HCT116 (cell line): ENCODE measurements around the gene CRTC3. TPM values are rescaled to one million over a fixed set of nuclear protein-coding genes. Genes with fewer than 3 reads are reported as not detected.

Experiments
- ATAC-seq: fragments of 200-7000 bp; cut with Tn5 transposase; 2 replicates; pipeline ENCODE4 v1.9.1; 2020; ENCODE audit warnings: mild to moderate bottlenecking, moderate library complexity
- BruUV-seq: library from RNA; stranded (reverse); fragments of 400-500 nt; replicated peaks from 2 replicates; lab custom pipeline; 2021; lab: Mats Ljungman, UMichigan
- CTCF ChIA-PET: fragments of 300-600 bp; sonication (Branson Sonifier 250); formaldehyde crosslinking; loops from one replicate; lab custom pipeline; 2021; ENCODE audit warnings: antibody characterized with exemption; lab: Charles Lee
- POLR2A ChIA-PET: fragments of 300-600, 350-600 bp; sonication (Branson Sonifier 250); formaldehyde crosslinking; loops from one replicate; lab custom pipeline; 2021; ENCODE audit warnings: antibody characterized with exemption; lab: Charles Lee
- RAD21 ChIA-PET, 2 experiments: fragments of 300-600 bp; sonication (Branson Sonifier 250); formaldehyde crosslinking; loops; one replicate each; lab custom pipeline; 2023; ENCODE audit warnings: low total read pairs in 2 of 2; ENCODE audit not compliant: uncharacterized antibody in 2 of 2, unreplicated experiment in 2 of 2, low non-redundant PET in 1 of 2; lab: Charles Lee
- DNase-seq: peaks from one replicate; pipeline ENCODE4 v3.0.0-alpha.2; 2010; ENCODE audit warnings: low read depth, low spot score
- H2AFZ ChIP-seq: fragments of 200-600 bp; shearing (Covaris generic), sonication (generic); 2 replicates; pipeline ENCODE4 v1.6.1; 2017; ENCODE audit warnings: low read depth, mixed run types, mixed read lengths, antibody characterized with exemption, low read length; ENCODE audit not compliant: poor library complexity, severe bottlenecking
- H3K27ac ChIP-seq: 2 replicates; pipeline ENCODE4 v1.5.1; 2012; ENCODE audit warnings: low read depth, low read length
- H3K27me3 ChIP-seq: fragments of 200-600 bp; sonication (generic); 2 replicates; pipeline ENCODE4 v1.6.1; 2016; ENCODE audit warnings: mixed run types, low read length, mixed read lengths; ENCODE audit not compliant: insufficient read depth
- H3K36me3 ChIP-seq, 2 experiments: fragments of 200-500 bp in 1 of 2; fragments of 200-600 bp in 1 of 2; sonication (Bioruptor generic) in 1 of 2; sonication (generic) in 1 of 2; 2 replicates each; pipeline versions ENCODE4 v1.5.1 to v1.6.1; 2014 to 2016; ENCODE audit warnings: low read length in 2 of 2, inconsistent platforms in 1 of 2, mixed read lengths in 1 of 2, mixed run types in 1 of 2; ENCODE audit not compliant: insufficient read depth in 2 of 2, control insufficient read depth in 1 of 2
- H3K4me1 ChIP-seq, 2 experiments: fragments of 200-600 bp in 1 of 2; sonication (generic) in 1 of 2; 2 replicates each; pipeline versions ENCODE4 v1.5.1 to v1.6.1; 2012 to 2017; ENCODE audit warnings: low read length in 2 of 2, inconsistent platforms in 1 of 2, mild to moderate bottlenecking in 1 of 2, mixed read lengths in 1 of 2, mixed run types in 1 of 2, moderate library complexity in 1 of 2; ENCODE audit not compliant: insufficient read depth in 2 of 2, control insufficient read depth in 1 of 2
- H3K4me2 ChIP-seq: fragments of 200-600 bp; sonication (generic); 2 replicates; pipeline ENCODE4 v1.6.1; 2017; ENCODE audit warnings: mixed run types, low read length, mixed read lengths
- H3K4me3 ChIP-seq, 2 experiments: fragments of 200-600 bp in 1 of 2; sonication (generic) in 1 of 2; replicated peaks in 1 of 2; 2 replicates each; pipeline ENCODE4 v1.5.1; 2011 to 2016; ENCODE audit warnings: low read length in 2 of 2, control low read depth in 1 of 2, low read depth in 1 of 2, mild to moderate bottlenecking in 1 of 2, mixed read lengths in 1 of 2, mixed run types in 1 of 2
- H3K79me2 ChIP-seq: fragments of 200-600 bp; sonication (generic); 2 replicates; pipeline ENCODE4 v1.6.1; 2017; ENCODE audit warnings: mild to moderate bottlenecking, mixed run types, low read length, moderate library complexity, mixed read lengths; ENCODE audit not compliant: insufficient read depth
- H3K9ac ChIP-seq: fragments of 200-600 bp; sonication (generic); 2 replicates; pipeline ENCODE4 v1.6.1; 2016; ENCODE audit warnings: low read length, mixed read lengths
- H3K9me2 ChIP-seq: fragments of 200-600 bp; sonication (generic), shearing (Covaris generic); 2 replicates; pipeline ENCODE4 v1.6.1; 2017; ENCODE audit warnings: mixed run types, mild to moderate bottlenecking, moderate library complexity; ENCODE audit not compliant: insufficient read depth
- H3K9me3 ChIP-seq, 2 experiments: fragments of 200-500 bp in 1 of 2; fragments of 200-600 bp in 1 of 2; sonication (Bioruptor generic) in 1 of 2; sonication (generic) in 1 of 2; 2 replicates each; pipeline ENCODE4 v1.6.1; 2014 to 2017; ENCODE audit warnings: low read length in 2 of 2, mixed read lengths in 2 of 2, inconsistent platforms in 1 of 2, low read depth in 1 of 2, mild to moderate bottlenecking in 1 of 2, mixed run types in 1 of 2, moderate library complexity in 1 of 2; ENCODE audit not compliant: control insufficient read depth in 1 of 2, insufficient read depth in 1 of 2
- H4K20me1 ChIP-seq: fragments of 200-600 bp; sonication (generic), shearing (Covaris generic); 2 replicates; pipeline ENCODE4 v1.6.1; 2017; ENCODE audit warnings: mixed run types, mild to moderate bottlenecking, moderate library complexity; ENCODE audit not compliant: insufficient read depth
- EZH2phosphoT487 ChIP-seq: fragments of 200-600 bp; IDR thresholded peaks from 2 replicates; pipeline ENCODE4 v1.6.1; 2018; ENCODE audit warnings: antibody characterized with exemption, borderline replicate concordance
- POLR2A ChIP-seq: IDR thresholded peaks from 2 replicates; pipeline ENCODE4 v1.7.0; 2011; ENCODE audit warnings: borderline replicate concordance; ENCODE audit not compliant: insufficient read depth, insufficient read length; ENCODE audit errors: extremely low read depth
- POLR2AphosphoS5 ChIP-seq: IDR thresholded peaks from 2 replicates; pipeline ENCODE4 v1.6.1; 2011; ENCODE audit warnings: mild to moderate bottlenecking, low read depth, low read length, moderate library complexity
- RAD21 ChIP-seq: IDR thresholded peaks from 2 replicates; pipeline ENCODE4 v1.6.1; 2012; ENCODE audit warnings: low read depth, mild to moderate bottlenecking
- SP1 ChIP-seq: IDR thresholded peaks from 2 replicates; pipeline ENCODE4 v1.6.1; 2012; ENCODE audit warnings: low read depth
- ZFX ChIP-seq: fragments of 450-650 bp; IDR thresholded peaks from 2 replicates; pipeline ENCODE4 v1.6.1; 2017
- ZNF274 ChIP-seq: fragments of 200-500 bp; sonication (Bioruptor generic); IDR thresholded peaks from 2 replicates; pipeline ENCODE4 v1.6.1; 2014; ENCODE audit warnings: mild to moderate bottlenecking, low read depth, low read length, inconsistent platforms
- intact Hi-C: fragments of 100-400 bp; cut with micrococcal nuclease; formaldehyde crosslinking; loops from 2 replicates; pipeline ENCODE4 v1.10.0; 2022
- total RNA-seq: library from RNA; stranded (reverse); gene quantifications from one replicate; pipeline ENCODE4 v1.2.1, GENCODE V29; 2021; ENCODE audit not compliant: unreplicated experiment
- TF ChIP-seq, protein P1 (sequence below), 3 experiments: fragments of 200-600 bp in 1 of 3; sonication (generic) in 1 of 3; IDR thresholded peaks in 2 of 3; conservative IDR thresholded peaks in 1 of 3; 2 replicates each; pipeline ENCODE4 v1.5.1; 2012 to 2017; ENCODE audit warnings: low read depth in 2 of 3, low read length in 2 of 3, antibody characterized with exemption in 1 of 3, borderline replicate concordance in 1 of 3, control low read depth in 1 of 3, mild to moderate bottlenecking in 1 of 3, mixed read lengths in 1 of 3, mixed run types in 1 of 3, moderate library complexity in 1 of 3; ENCODE audit not compliant: insufficient read depth in 1 of 3

Gene CRTC3
- total RNA-seq, 1 experiment from 2014 or later = 20.7 TPM

DNA sequence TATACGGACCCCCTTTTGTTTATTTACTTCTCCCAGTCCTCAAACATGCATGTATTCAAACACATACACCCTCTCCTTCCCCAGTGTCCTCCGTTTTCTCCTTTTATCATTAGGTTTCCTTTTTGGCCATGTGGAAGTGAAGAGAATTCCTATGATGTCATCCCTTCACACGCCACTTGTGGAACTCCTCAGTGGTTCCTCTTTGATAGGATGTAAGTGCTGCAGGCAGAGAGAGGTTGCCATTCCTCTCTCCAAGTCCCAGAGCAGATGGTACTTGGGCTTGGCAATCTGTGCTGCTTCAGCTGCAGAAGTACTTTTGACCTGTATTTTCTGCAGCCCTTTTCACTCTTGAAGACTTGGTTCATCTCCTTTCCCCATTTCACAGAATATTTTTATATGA lies 32.9 kb upstream of the CRTC3 start:
- H3K4me1 ChIP-seq = no peaks in the 10 kb centered on the region
- no peaks in the 10 kb centered on the region for H3K9me2 ChIP-seq
- no peaks in the 10 kb centered on the region for H3K27me3 ChIP-seq
- BruUV-seq = no TSS peak
- ChIA-PET CTCF (no interaction called here), POLR2A (no interaction called here)
- H3K4me3 ChIP-seq = no peak overlapping the region
- no peaks in the 10 kb centered on the region for H4K20me1 ChIP-seq
- no peak for DNase-seq
- H3K9me3 ChIP-seq = no peaks in the 10 kb centered on the region
- H3K9ac ChIP-seq = no peak overlapping the region
- H3K79me2 ChIP-seq = no peaks in the 10 kb centered on the region
- H3K36me3 ChIP-seq = peaks cover 33 to 52% of the 10 kb centered on the region in 2 experiments
- no peak for TF ChIP-seq POLR2AphosphoS5
- no peak for TF ChIP-seq ZNF274
- TF ChIP-seq SP1 = no peak
- TF ChIP-seq, protein P1, sequence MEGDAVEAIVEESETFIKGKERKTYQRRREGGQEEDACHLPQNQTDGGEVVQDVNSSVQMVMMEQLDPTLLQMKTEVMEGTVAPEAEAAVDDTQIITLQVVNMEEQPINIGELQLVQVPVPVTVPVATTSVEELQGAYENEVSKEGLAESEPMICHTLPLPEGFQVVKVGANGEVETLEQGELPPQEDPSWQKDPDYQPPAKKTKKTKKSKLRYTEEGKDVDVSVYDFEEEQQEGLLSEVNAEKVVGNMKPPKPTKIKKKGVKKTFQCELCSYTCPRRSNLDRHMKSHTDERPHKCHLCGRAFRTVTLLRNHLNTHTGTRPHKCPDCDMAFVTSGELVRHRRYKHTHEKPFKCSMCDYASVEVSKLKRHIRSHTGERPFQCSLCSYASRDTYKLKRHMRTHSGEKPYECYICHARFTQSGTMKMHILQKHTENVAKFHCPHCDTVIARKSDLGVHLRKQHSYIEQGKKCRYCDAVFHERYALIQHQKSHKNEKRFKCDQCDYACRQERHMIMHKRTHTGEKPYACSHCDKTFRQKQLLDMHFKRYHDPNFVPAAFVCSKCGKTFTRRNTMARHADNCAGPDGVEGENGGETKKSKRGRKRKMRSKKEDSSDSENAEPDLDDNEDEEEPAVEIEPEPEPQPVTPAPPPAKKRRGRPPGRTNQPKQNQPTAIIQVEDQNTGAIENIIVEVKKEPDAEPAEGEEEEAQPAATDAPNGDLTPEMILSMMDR (IDR thresholded peaks at IDR 0.05 in 2 of 3, conservative IDR thresholded peaks at IDR 0.05 in 1 of 3; ENCODE audit: borderline replicate concordance in 1 of 3, insufficient read depth in 1 of 3, low read depth in 2 of 3, low read length in 2 of 3) = no peak
- TF ChIP-seq RAD21 = no peak
- TF ChIP-seq, all 23 proteins: peak for 0
- no peak overlapping the region for H2AFZ ChIP-seq
- RAD21 ChIA-PET = interaction anchor here in 1 of 2 experiments (0.7 kb wide), 1 partner anchor 511 kb away, joined by 3 read pairs; no protein-coding TSS in a partner anchor
- ATAC-seq = no peak
- intact Hi-C loops = no loop called here
- no peak overlapping the region for H3K4me2 ChIP-seq
- no peak overlapping the region for H3K27ac ChIP-seq

DNA sequence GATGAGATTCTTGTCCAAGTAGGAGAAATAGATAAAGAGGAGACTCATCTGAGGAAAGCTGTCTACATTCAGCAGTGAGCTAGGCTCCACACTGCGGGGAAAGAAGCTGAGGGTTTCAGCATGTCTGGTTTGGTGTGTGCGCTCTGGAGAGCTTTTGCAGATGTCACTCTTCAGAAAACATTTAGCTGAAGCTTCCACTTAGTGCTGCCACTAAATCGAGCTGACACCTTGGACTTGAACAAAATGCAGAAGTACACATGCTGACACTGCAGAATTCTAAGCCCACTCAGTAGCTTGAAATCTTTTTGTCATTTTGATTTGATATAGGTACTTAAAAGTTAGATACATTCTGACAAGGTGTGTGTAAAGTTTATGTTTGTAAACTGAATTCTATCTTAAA lies 32.3 kb upstream of the CRTC3 start:
- RAD21 ChIA-PET = no interaction called here
- Histone ChIP-seq H3K4me3 (no peak overlapping the region), H3K27me3 (no peaks in the 10 kb centered on the region), H3K4me2 (no peak overlapping the region), H4K20me1 (no peaks in the 10 kb centered on the region), H3K4me1 (no peaks in the 10 kb centered on the region), H2AFZ (no peak overlapping the region), H3K36me3 (peaks cover 29 to 52% of the 10 kb centered on the region in 2 experiments), H3K9me2 (no peaks in the 10 kb centered on the region), H3K79me2 (no peaks in the 10 kb centered on the region), H3K27ac (no peak overlapping the region), H3K9me3 (no peaks in the 10 kb centered on the region), H3K9ac (no peak overlapping the region)
- no TSS peak for BruUV-seq
- ATAC-seq (no peak), DNase-seq (no peak)
- TF ChIP-seq EZH2phosphoT487 (no peak), ZFX (no peak), POLR2A (no peak), SP1 (no peak)
- CTCF ChIA-PET = no interaction called here
- intact Hi-C loops = no loop called here
- POLR2A ChIA-PET = no interaction called here
